Measurements from ENCODE around the gene CAMK2A.

DNA sequence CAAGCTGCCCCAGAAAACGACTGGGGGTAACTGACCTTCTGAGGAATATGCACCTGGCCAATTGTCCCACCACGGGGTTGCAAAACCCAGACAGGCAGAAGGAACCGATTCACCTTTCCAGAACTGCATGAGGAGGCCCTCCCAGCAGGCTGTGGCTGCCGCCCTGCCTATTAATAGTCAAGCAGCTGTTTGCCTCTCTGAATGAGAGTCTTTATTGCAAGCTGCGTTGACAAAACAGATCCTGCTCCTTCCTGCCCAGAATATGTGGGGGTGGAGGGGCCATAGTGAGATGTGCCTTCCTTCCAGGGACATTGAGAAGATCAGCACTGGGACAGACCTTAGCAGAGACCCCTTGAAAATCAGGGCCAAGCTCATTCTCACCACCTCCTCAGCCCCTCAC is 49.6 kb upstream of the CAMK2A start:
- TF ChIP-seq, protein P1, sequence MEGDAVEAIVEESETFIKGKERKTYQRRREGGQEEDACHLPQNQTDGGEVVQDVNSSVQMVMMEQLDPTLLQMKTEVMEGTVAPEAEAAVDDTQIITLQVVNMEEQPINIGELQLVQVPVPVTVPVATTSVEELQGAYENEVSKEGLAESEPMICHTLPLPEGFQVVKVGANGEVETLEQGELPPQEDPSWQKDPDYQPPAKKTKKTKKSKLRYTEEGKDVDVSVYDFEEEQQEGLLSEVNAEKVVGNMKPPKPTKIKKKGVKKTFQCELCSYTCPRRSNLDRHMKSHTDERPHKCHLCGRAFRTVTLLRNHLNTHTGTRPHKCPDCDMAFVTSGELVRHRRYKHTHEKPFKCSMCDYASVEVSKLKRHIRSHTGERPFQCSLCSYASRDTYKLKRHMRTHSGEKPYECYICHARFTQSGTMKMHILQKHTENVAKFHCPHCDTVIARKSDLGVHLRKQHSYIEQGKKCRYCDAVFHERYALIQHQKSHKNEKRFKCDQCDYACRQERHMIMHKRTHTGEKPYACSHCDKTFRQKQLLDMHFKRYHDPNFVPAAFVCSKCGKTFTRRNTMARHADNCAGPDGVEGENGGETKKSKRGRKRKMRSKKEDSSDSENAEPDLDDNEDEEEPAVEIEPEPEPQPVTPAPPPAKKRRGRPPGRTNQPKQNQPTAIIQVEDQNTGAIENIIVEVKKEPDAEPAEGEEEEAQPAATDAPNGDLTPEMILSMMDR (IDR thresholded peaks at IDR 0.05): no peak
- TF ChIP-seq, protein P2, sequence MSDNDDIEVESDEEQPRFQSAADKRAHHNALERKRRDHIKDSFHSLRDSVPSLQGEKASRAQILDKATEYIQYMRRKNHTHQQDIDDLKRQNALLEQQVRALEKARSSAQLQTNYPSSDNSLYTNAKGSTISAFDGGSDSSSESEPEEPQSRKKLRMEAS (IDR thresholded peaks at IDR 0.05): no peak
- TF ChIP-seq, protein P3, sequence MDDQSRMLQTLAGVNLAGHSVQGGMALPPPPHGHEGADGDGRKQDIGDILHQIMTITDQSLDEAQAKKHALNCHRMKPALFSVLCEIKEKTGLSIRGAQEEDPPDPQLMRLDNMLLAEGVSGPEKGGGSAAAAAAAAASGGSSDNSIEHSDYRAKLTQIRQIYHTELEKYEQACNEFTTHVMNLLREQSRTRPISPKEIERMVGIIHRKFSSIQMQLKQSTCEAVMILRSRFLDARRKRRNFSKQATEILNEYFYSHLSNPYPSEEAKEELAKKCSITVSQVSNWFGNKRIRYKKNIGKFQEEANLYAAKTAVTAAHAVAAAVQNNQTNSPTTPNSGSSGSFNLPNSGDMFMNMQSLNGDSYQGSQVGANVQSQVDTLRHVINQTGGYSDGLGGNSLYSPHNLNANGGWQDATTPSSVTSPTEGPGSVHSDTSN (IDR thresholded peaks at IDR 0.05): no peak
- no peak for TF ChIP-seq RAD21 (conservative IDR thresholded peaks at IDR 0.05 in 1 of 2, IDR thresholded peaks at IDR 0.05 in 1 of 2)

Data from A549 (cell line).